Kidney (tissue), 14 donors: ENCODE measurements around the gene HOXA10. TPM values are rescaled to one million over a fixed set of nuclear protein-coding genes. Genes with fewer than 3 reads are reported as not detected.

Experiments used
- DNase-seq, 5 donors: peaks; one replicate each; pipeline ENCODE4 v3.0.0-alpha.2; 2013 to 2020
- FAIRE-seq: peaks from 2 replicates; lab custom pipeline; 2012; peaks lifted over from hg19 to GRCh38; lab: Jason Lieb, UNC
- H3K27ac ChIP-seq, 2 donors: one replicate each; pipeline ENCODE4 v1.7.0; 2013; ENCODE audit warnings: low read depth in 2 of 2, low read length in 2 of 2, inconsistent platforms in 1 of 2
- H3K27me3 ChIP-seq: one replicate; pipeline ENCODE4 v1.7.1; 2013; ENCODE audit warnings: low read length, inconsistent platforms; ENCODE audit not compliant: control insufficient read depth, insufficient read depth
- H3K36me3 ChIP-seq, 3 donors: one replicate each; pipeline versions ENCODE4 v1.7.0 to v1.7.1; 2013; ENCODE audit warnings: low read length in 3 of 3, control low read depth in 1 of 3, inconsistent platforms in 1 of 3; ENCODE audit not compliant: insufficient read depth in 3 of 3, control insufficient read depth in 2 of 3
- H3K4me1 ChIP-seq, 3 donors: one replicate each; pipeline versions ENCODE4 v1.7.0 to v1.7.1; 2013; ENCODE audit warnings: low read length in 3 of 3, inconsistent platforms in 1 of 3, low read depth in 1 of 3; ENCODE audit not compliant: control insufficient read depth in 2 of 3, insufficient read depth in 2 of 3
- H3K4me3 ChIP-seq, 3 donors: one replicate each; pipeline versions ENCODE4 v1.7.0 to v1.8.1; 2013; ENCODE audit warnings: low read length in 3 of 3, control low read depth in 1 of 3, inconsistent platforms in 1 of 3
- H3K9ac ChIP-seq, 3 donors: one replicate each; pipeline versions ENCODE4 v1.7.0 to v1.7.1; 2013; ENCODE audit warnings: low read length in 3 of 3, control low read depth in 1 of 3, inconsistent platforms in 1 of 3
- H3K9me3 ChIP-seq, 3 donors: one replicate each; pipeline versions ENCODE4 v1.7.0 to v1.7.1; 2013; ENCODE audit warnings: low read length in 3 of 3, control low read depth in 1 of 3, inconsistent platforms in 1 of 3; ENCODE audit not compliant: control insufficient read depth in 2 of 3, insufficient read depth in 1 of 3
- CTCF ChIP-seq: IDR thresholded peaks from 3 replicates; pipeline ENCODE4 v1.5.1; 2012; ENCODE audit warnings: mild to moderate bottlenecking, moderate library complexity, borderline replicate concordance; ENCODE audit not compliant: insufficient read depth; ENCODE audit errors: extremely low read depth
- intact Hi-C: fragments of 100-400 bp; cut with DNase I; formaldehyde crosslinking; loops from one replicate; pipeline ENCODE4 v1.11.1; 2022
- polyA plus RNA-seq: library from polyadenylated mRNA; stranded (reverse); fragments of 350-450 nt; fragmentation: Illumina TruSeq; extraction: RNeasy Lipid Tissue Mini Kit (QIAGEN cat#74804); gene quantifications from one replicate; pipeline ENCODE4 v1.2.3, GENCODE V29; 2014; ENCODE audit warnings: low read depth, low replicate concordance; ENCODE audit not compliant: insufficient read depth
- total RNA-seq: library from RNA; stranded (reverse); fragmentation: NEBNext Ultra II Directional; extraction: Animal tissue kit (Norgen Biotek cat#: 25700); gene quantifications from one replicate; pipeline ENCODE4 v1.2.1, GENCODE V29; 2021
- donor health status: control.
- donor health status: control.
- donor health status: control.
- donor health status: control.
- donor health status: control.
- donor health status: DM: yes; HTN: yes; CAD: no.
- donor health status: Normal renal cell carcinoma (clear cell type).

Gene HOXA10
- total and polyA plus RNA-seq, 2 donors from 2014 or later: 16.3 to 17.9 TPM

- intact Hi-C loops: loop anchor here (10.0 kb wide), 1 partner anchor 371 kb away; no protein-coding TSS in a partner anchor
- H3K4me1 ChIP-seq: peaks cover 0 to 7% (median 5%) of the 10 kb centered on the region in 3 donors
- H3K9me3 ChIP-seq: peaks cover 0 to 4% (median 0%) of the 10 kb centered on the region in 3 donors
- no peak for FAIRE-seq
- peaks cover 85% of the 10 kb centered on the region for H3K27me3 ChIP-seq
- no peak overlapping the region for H3K4me3 ChIP-seq
- H3K36me3 ChIP-seq: no peaks in the 10 kb centered on the region
- no peak for TF ChIP-seq CTCF
- peak in 1 of 5 donors; percentile 20 for DNase-seq
- no peak overlapping the region for H3K27ac ChIP-seq
- no peak overlapping the region for H3K9ac ChIP-seq
Measured at GRCh38 chr7:27203365-27203953, 29.3 kb upstream of the HOXA10 start.

DNA sequence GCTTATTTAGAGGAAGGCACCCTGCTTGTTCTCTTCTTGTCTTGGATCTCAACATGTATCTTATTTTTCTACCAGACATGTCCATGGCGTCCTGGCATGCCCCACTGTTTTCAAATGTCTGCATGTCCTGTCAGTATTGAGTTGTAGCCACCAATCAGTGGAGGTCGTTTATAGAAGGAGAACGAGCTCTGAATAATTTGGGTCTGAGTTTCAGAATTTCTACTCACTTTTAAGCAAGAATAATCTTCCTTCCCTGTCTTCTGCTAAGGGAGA, 28.7 kb upstream of the HOXA10 start:
- TF ChIP-seq CTCF: no peak
- Histone ChIP-seq H3K27me3 (peaks cover 87% of the 10 kb centered on the region), H3K4me3 (no peak overlapping the region), H3K9ac (no peak overlapping the region), H3K36me3 (no peaks in the 10 kb centered on the region), H3K4me1 (peaks cover 0 to 7% (median 5%) of the 10 kb centered on the region in 3 donors), H3K27ac (no peak overlapping the region), H3K9me3 (peaks cover 0 to 4% (median 0%) of the 10 kb centered on the region in 3 donors)
- FAIRE-seq: no peak
- DNase-seq: peak in 1 of 5 donors; percentile 6
- intact Hi-C loops: loop anchor here (10.0 kb wide), 1 partner anchor 372 kb away; no protein-coding TSS in a partner anchor

- no peak overlapping the region for H3K4me3 ChIP-seq
- peaks cover 88% of the 10 kb centered on the region for H3K27me3 ChIP-seq
- peaks cover 0 to 7% (median 5%) of the 10 kb centered on the region in 3 donors for H3K4me1 ChIP-seq
- no peak overlapping the region for H3K9ac ChIP-seq
- H3K36me3 ChIP-seq: no peaks in the 10 kb centered on the region
- no peak for TF ChIP-seq CTCF
- no peak overlapping the region for H3K27ac ChIP-seq
- intact Hi-C loops: loop anchor here (10.0 kb wide), 1 partner anchor 373 kb away; no protein-coding TSS in a partner anchor
- DNase-seq (peak in 4 of 5 donors; percentile 32 to 61 (median 52)), FAIRE-seq (no peak)
- peaks cover 0 to 4% (median 0%) of the 10 kb centered on the region in 3 donors for H3K9me3 ChIP-seq
Measured at GRCh38 chr7:27202018-27202861, 28.1 kb upstream of the HOXA10 start.
